Stimulated activated naive CD8-positive, alpha-beta T cell treated with anti-CD3 and anti-CD28 coated beads, Interleukin-15, amount 100 ng/mL, for 72 hours (primary cell): ENCODE results near the gene USP7.
A peak's percentile ranks its signal among the peaks of the same experiment; 100 is the strongest.

Experiments used
- ATAC-seq: fragments of 150-1000 bp; cut with Tn5 transposase; 2 replicates; pipeline ENCODE4 v1.10.0; 2021; ENCODE audit warnings: mild to moderate bottlenecking, moderate library complexity
- DNase-seq, 2 donors: peaks; one replicate each; pipeline ENCODE4 v3.0.0; 2021 to 2022
- H3K27ac Mint-ChIP-seq, 2 donors: one replicate each; pipeline ENCODE4 v1.8.0; 2022; ENCODE audit warnings: mild to moderate bottlenecking in 2 of 2, mixed read lengths in 2 of 2, moderate library complexity in 2 of 2
- H3K27me3 Mint-ChIP-seq: one replicate; pipeline ENCODE4 v1.8.0; 2022; ENCODE audit warnings: mixed read lengths
- H3K4me1 Mint-ChIP-seq: one replicate; pipeline ENCODE4 v1.8.0; 2022; ENCODE audit warnings: mild to moderate bottlenecking, mixed read lengths
- H3K4me3 Mint-ChIP-seq, 2 donors: one replicate each; pipeline ENCODE4 v1.8.0; 2022; ENCODE audit warnings: mild to moderate bottlenecking in 2 of 2, mixed read lengths in 2 of 2, moderate library complexity in 1 of 2
- H3K9me3 Mint-ChIP-seq, 2 donors: one replicate each; pipeline ENCODE4 v1.8.0; 2022; ENCODE audit warnings: mixed read lengths in 2 of 2

USP7 gene

DNA sequence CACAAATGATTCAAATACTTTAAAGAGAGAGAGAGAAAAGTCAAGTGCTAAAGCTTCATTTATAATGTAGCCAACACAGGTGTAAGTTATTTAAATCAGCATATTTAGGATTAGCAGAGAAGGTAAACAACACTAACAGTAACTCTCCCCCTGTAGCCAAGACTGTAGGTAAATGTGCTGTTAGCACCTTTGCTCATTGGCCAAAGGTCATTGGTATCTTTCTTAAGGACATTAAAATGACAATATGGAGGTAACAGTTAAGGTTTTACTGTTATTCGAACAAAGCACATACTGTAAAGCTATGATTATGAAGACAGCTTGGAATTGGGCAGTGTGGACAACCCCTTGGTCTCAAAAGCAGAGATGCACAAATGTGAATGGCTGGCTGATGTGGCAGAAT lies 52.9 kb downstream of the USP7 start:
- Mint-ChIP-seq H3K4me3 (no peak overlapping the region), H3K27me3 (no peaks in the 10 kb centered on the region), H3K4me1 (peaks cover 43% of the 10 kb centered on the region), H3K9me3 (no peaks in the 10 kb centered on the region), H3K27ac (peak overlapping the region; percentile 72 to 92)
- no peak for DNase-seq
- ATAC-seq, result no peak

DNA sequence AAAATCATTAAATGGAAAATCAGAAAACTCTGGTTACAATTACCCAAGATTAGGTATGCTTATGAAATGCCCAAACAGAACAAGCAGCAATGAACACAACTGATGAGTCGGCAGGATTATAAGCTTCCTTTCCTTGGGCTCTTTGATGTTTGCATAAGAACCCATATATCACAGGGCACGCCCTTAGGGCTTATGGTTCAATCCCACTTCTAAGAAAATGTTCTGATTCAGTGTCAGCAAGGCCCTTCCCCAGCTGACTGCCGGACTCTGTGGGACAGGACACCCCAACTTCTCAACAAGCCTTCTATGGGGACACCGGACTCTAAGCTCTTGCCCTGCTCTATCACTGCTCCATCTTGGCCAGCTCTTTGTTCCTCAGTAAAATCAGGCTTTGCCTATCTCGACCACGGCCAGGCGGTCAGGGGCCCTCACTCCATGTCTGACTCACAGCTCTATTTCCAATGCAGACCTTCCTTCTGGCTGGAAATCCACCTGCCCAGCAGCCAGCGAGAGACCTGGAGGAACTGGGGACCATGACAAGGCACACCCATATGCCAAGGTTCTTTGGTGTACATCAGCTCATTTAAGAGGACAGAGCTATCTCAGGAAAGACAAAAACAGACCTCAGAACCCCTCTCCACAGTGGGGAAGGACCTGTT lies 54.8 kb downstream of the USP7 start:
- Mint-ChIP-seq H3K27me3 (no peaks in the 10 kb centered on the region), H3K4me3 (no peak overlapping the region), H3K9me3 (no peaks in the 10 kb centered on the region), H3K27ac (peak overlapping the region; percentile 73 to 85), H3K4me1 (peaks cover 43% of the 10 kb centered on the region)
- DNase-seq, result no peak
- ATAC-seq, result no peak

DNA sequence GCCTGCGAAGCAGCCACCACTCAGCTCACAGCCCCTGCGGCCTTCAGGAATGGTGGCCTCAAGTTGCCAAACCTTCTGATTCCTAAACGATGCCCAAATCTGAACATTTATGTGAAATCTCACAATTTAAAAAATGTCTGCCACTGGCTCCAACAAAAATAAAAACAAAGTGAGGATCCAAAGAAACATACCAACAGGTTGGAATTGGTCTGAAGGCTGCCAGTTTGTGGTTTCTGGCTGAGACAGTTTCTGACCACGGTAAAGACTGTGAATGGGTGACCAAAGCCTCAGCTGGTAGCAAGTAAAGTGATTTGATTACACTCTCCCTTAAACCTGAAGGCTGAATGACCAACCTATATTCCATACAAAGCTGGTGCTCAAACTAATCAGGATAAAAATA lies 56.6 kb downstream of the USP7 start:
- H3K27me3 Mint-ChIP-seq, result no peaks in the 10 kb centered on the region
- peaks cover 28% of the 10 kb centered on the region for H3K4me1 Mint-ChIP-seq
- H3K9me3 Mint-ChIP-seq, result no peaks in the 10 kb centered on the region
- ATAC-seq (no peak), DNase-seq (no peak)
- no peak overlapping the region for H3K4me3 Mint-ChIP-seq
- H3K27ac Mint-ChIP-seq, result peak overlapping the region in 1 of 2 donors; percentile 27

DNA sequence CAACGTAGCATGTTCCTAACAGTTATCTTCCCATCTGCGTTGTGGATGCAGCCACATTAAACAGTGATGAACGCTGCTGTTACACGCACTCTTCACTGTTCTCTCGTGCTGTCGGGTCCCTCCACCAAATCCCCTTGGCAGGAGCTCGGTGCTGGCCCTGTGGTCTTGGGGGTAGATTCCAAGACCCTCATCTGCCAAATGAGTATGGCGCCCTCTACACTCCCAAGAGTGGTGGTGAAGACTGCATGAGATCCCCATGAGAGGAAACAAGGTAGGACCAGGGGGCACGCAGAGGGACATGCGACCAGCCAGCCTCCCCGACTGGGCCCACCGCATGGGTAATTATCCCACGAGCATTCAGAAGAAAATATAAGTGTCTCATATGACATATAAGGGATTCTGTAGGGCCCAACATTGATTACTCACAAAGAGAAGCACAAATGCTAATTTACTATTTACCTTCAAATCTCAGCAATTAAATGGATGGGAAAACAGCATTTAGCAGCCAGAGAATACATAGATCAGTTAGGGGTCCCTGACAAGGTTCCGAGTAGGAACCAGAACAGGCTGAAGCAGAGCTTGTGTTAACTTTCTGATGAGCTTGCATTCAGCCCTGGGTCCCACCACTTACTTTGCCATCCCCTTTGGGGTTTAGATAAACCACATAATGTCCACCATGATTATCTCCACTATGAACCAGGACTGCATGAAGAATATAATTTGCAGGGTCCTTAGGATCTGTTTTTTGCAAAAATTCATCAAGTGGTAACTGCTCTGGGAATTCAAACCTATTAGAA lies 57.7 kb downstream of the USP7 start:
- Mint-ChIP-seq H3K27me3 (no peaks in the 10 kb centered on the region), H3K27ac (peak overlapping the region in 1 of 2 donors; percentile 33), H3K4me1 (peaks cover 20% of the 10 kb centered on the region), H3K4me3 (no peak overlapping the region), H3K9me3 (no peaks in the 10 kb centered on the region)
- ATAC-seq, result no peak
- DNase-seq, result no peak

DNA sequence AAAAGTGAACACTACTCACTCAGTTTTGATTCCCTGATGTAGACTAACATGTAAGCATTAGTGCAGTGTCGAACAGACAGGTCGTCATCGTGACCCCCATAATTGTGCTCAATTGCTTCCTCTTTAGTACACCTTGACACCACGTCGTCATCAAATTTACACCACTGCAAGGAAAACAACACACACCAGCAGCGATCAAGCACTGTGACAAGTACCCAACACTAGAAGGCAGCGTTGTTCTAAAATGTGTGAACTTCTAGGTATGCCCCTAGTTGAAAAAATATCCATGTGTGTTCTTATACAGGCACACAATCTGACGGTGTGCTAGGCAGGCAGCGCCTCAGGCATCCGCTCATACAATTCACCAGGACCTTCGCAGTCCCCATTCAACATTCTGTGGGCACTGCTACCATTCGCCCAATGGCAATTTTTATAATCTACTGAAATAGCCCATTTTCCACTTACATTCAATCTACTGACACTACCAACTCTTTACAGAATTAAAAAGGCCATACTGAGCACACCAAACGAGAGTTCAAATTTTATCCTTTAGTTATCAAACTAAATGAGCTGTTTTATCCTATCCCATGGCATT lies 58.4 kb downstream of the USP7 start:
- Mint-ChIP-seq H3K4me3 (no peak overlapping the region), H3K27me3 (no peaks in the 10 kb centered on the region), H3K9me3 (no peaks in the 10 kb centered on the region), H3K4me1 (peaks cover 14% of the 10 kb centered on the region), H3K27ac (peak overlapping the region in 1 of 2 donors; percentile 35)
- DNase-seq (no peak), ATAC-seq (peak; percentile 74)

DNA sequence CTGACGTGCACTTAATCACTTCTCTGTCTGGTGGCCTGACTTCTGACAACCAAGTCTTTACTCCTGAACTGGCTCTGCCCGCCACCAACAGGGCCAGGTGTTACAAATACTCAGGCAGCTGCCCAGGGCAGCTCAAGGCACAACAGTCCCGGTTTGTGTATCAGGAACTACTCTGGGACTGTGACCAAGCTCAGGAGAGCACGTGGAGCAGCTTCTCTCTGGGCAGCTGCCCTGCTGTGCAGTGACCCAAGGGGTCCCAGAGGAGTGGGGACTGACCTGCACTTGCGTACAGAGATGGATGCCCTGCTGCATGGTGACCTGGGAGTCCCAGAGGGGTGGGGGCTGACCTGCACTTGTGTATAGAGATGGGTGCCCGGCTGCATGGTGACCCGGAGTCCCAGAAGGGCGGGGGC lies 59.7 kb downstream of the USP7 start:
- Mint-ChIP-seq H3K9me3 (no peaks in the 10 kb centered on the region), H3K27ac (peak overlapping the region in 1 of 2 donors; percentile 65), H3K27me3 (no peaks in the 10 kb centered on the region), H3K4me1 (peaks cover 7% of the 10 kb centered on the region), H3K4me3 (no peak overlapping the region)
- no peak for ATAC-seq
- no peak for DNase-seq

DNA sequence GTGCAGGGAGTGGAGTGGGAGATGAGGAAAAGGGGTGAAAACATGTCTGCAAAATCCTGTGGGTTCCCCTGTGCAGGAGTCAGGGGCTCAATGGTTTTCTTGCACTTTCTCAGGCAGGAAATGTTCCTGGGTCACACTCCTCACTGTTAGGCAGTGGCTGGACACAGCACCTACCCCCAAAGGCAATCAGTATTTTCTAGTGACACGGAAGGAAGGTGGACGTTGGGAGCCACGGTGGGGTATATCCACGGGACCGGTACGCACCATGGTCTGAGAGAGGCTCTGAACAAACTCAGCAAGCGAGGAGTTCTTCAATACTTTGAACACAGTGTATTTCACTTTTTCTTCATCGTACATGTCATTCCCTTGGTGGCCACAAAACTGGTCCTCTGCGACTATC lies 60.7 kb downstream of the USP7 start:
- ATAC-seq, result no peak
- no peak overlapping the region for H3K4me3 Mint-ChIP-seq
- H3K4me1 Mint-ChIP-seq, result peaks cover 5% of the 10 kb centered on the region
- no peaks in the 10 kb centered on the region for H3K9me3 Mint-ChIP-seq
- no peaks in the 10 kb centered on the region for H3K27me3 Mint-ChIP-seq
- no peak for DNase-seq
- H3K27ac Mint-ChIP-seq, result peak overlapping the region; percentile 19 to 67

DNA sequence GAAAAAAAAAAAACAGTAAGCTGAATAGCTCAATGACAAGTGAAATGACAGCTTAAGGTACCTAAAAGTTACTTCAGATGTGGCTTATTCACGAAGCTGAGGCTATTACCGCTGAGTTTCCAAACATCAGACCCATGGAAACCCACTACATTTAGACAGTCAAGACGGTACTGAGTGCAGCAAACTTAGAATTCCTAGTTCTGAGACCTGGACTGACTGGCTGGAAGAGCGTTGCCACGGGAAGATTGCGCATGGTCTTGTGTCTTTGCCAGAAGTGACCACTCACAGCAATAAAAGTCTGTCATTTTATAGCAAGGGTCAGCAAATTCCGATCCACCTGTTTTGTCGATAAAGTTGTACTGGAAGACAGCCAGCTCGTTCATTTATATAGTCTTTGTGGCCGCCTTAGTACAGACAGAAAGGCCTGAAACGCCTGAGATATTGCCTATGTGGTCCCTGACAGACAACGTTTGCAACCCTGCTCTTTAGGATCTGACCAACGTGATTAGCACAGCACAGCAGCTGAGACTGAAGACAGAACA lies 62.3 kb downstream of the USP7 start:
- no peak for ATAC-seq
- H3K27ac Mint-ChIP-seq, result no peak overlapping the region
- no peaks in the 10 kb centered on the region for H3K27me3 Mint-ChIP-seq

DNA sequence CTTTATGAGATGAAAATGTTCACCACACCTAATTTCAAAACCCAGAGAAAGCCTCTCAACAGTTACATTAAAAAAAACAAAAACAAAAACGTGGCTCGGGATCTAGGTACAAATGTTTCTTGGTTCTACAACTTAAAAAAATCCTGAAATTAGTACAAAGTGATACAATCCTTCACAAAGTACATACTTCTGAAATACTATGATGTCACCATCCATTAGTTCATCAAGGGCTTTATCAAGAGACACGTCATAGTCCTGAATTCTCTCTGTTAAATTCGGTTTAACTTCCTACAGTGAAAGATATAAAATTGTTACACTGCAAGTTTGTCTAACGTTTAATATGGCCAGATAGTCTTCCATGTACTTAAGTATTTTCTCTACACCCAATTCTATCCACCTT lies 63.4 kb downstream of the USP7 start:
- ATAC-seq, result no peak
- Mint-ChIP-seq H3K27me3 (no peaks in the 10 kb centered on the region), H3K27ac (no peak overlapping the region), H3K4me3 (no peak overlapping the region), H3K4me1 (no peaks in the 10 kb centered on the region), H3K9me3 (no peaks in the 10 kb centered on the region)
- no peak for DNase-seq

More for the DNA sequence above, 62.3 kb downstream of the USP7 start:
- DNase-seq, result no peak
- no peak overlapping the region for H3K4me3 Mint-ChIP-seq
- H3K9me3 Mint-ChIP-seq, result no peaks in the 10 kb centered on the region
- no peaks in the 10 kb centered on the region for H3K4me1 Mint-ChIP-seq

DNA sequence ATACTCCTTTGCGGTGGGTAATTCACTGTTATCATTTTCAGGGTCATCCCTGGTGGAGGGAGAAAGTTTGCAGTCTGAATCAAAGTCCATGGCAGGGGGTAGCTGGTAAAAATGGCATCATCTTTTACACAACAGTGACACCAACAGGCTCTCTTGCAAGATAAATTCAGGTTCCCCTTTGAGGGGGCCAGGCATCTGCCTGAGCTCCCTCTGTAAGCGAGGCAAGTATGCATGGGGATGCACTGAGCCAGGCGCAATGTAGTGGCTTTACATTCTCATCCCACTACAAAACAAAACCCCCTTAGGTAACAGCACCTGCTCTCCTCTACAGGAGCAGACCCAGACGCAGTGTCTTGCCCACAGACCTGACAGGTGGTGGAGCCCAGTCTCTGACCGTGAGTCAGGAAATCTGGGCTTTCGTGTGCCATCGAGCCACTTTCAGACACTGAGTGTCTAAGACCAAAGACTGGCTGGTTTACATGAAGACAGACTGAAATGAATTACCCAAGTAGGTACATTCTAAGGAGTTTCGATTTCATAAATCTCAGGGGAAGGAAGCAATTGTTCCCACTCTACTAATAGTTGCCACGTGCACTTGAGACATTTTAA lies 63.9 kb downstream of the USP7 start:
- Mint-ChIP-seq H3K4me1 (no peaks in the 10 kb centered on the region), H3K27ac (peak overlapping the region in 1 of 2 donors; percentile 34), H3K27me3 (no peaks in the 10 kb centered on the region), H3K4me3 (no peak overlapping the region), H3K9me3 (no peaks in the 10 kb centered on the region)
- ATAC-seq, result no peak
- DNase-seq, result no peak

DNA sequence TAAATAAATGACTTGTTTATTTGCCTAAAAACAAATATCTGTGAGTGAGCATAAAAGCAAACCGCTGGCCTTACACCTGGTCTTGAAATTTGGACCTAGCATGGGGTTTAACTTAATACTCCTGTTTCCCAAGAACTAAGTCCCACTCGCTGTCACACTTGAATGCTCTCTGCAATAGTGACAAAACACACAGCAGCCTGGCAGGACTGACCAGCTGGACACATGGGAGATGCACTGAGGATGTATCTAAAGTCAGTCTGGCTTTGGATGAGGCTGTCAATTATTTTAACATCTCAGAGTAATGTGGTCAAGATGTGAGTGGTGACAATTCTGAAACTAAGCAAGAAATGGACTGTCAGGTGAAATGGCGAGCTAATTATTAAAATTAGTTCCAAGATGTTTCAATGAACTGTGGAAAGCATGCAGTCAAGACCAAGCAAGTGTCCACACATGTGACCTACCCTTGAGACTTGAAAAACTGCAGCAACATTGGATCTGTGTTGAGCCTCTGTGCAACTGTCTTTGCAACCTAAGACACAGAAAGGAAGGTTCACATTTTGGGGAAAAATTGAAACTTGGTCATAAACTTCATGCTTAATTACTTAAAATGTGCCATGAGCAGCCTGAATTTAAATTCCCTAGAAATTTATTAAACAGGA lies 64.9 kb downstream of the USP7 start:
- Mint-ChIP-seq H3K4me1 (no peaks in the 10 kb centered on the region), H3K27ac (peak overlapping the region in 1 of 2 donors; percentile 74), H3K9me3 (no peaks in the 10 kb centered on the region), H3K4me3 (no peak overlapping the region), H3K27me3 (no peaks in the 10 kb centered on the region)
- no peak for ATAC-seq
- DNase-seq, result no peak

DNA sequence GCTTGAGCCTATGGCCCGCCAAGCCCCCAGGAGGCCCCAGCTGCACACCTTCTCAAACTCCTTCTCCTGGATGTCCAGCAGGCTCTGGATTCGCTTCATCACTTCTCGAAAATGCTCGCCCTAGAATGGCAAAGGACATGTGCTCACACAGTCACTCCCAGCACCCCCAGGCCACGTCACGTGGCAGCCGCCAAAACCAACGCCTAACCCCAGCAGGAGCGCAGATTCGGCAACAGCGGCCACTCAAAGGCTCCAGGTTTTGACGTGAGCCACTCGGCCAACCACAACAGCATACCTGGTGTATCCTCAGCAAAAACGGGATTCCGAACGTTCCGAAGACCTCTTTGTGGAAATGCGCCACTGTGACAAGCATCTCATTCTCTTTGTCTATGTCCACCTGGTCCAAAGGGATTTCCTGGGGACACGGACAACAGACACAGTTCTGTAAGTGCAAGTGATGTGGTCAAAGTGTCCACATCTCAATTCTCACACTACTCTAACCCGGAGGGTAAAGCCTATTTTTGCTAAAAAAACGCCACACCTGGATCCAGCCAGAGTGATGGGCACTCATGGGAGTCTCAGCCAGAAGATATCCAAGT lies 68.9 kb downstream of the USP7 start:
- DNase-seq, result no peak
- ATAC-seq, result no peak
- Mint-ChIP-seq H3K4me3 (no peak overlapping the region), H3K27ac (peak overlapping the region in 1 of 2 donors; percentile 90), H3K27me3 (no peaks in the 10 kb centered on the region), H3K4me1 (peaks cover 6% of the 10 kb centered on the region), H3K9me3 (no peaks in the 10 kb centered on the region)

DNA sequence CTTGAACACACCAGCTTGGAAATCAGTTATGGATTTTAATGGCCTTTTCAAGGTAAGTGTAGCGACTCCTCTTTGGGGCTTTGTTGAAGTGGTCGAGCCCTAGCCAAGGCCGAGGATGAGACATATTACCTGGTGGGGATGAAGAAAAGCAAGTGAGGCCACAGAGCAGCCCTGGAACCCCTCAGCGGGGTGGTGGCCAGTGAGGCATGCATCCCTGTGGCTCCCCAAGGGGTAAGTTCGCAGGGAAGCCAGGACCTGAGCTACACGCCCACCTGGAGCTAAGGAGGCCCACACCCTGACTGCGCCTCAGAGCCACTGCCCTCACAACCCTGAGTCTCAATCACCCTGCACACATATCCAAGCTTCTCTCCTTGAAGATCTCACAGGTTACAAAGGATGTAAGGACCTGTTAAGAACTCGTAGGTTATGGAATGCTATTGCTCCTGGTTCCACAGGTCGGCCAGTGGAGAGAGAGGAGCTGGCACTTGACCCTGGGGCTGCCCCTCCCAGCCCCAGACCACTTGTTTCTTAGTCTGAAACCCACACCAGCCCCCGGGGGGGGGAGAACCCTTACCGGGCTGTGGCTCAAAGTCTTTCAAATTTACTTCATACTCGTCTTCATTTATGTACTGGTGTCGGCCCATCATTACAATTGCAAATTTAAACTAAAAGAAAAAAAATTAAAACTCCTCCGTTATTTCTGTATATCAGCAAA lies 69.6 kb downstream of the USP7 start:
- H3K4me1 Mint-ChIP-seq, result peaks cover 6% of the 10 kb centered on the region
- no peak for ATAC-seq
- H3K27ac Mint-ChIP-seq, result peak overlapping the region in 1 of 2 donors; percentile 90
- H3K4me3 Mint-ChIP-seq, result no peak overlapping the region
- H3K27me3 Mint-ChIP-seq, result no peaks in the 10 kb centered on the region
- H3K9me3 Mint-ChIP-seq, result no peaks in the 10 kb centered on the region
- no peak for DNase-seq

DNA sequence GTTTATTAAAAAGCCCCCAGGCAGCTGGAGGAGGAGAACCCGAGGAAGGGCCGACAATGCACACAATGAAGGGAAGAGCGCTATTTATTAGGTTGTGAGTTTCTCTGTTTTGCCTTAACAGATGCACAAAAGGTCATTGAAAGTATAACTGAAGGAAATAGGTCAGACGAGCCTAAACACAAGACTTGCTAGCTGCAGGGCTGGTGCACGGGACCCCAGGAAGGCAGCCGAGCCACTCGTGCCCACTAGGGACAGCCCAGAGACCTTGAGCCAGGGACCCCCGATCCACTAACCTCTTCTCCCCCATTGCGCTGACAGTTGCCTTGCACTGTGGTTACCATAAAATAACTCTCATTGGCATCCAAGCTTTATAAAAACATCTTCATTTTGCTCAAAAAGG lies 70.3 kb downstream of the USP7 start:
- peaks cover 6% of the 10 kb centered on the region for H3K4me1 Mint-ChIP-seq
- ATAC-seq, result no peak
- no peak overlapping the region for H3K27ac Mint-ChIP-seq
- H3K4me3 Mint-ChIP-seq, result no peak overlapping the region
- H3K27me3 Mint-ChIP-seq, result no peaks in the 10 kb centered on the region
- no peak for DNase-seq
- H3K9me3 Mint-ChIP-seq, result no peaks in the 10 kb centered on the region
